GM04504 (cell line): ENCODE data around the gene ARPC1A.
A peak's percentile ranks its signal among the peaks of the same experiment; 100 is the strongest.

Experiments used
- DNase-seq: peaks from one replicate; pipeline ENCODE4 v3.0.0-alpha.2; 2012; ENCODE audit warnings: low read depth

ARPC1A gene

GRCh38 chr7:99410635-99411034 is 84.9 kb downstream of the ARPC1A start:
- no peak for DNase-seq

GRCh38 chr7:99415513-99416127 is 89.9 kb downstream of the ARPC1A start:
- DNase-seq: peak; percentile 36
